IPS-11a (cell line): ENCODE data around the gene SNIP1.
"Not testable (repeated sequence)": the region's sequence is repeated elsewhere in the genome, so short reads cannot be mapped to it uniquely, and the experiment has no call there.

Experiments
- H3K4me3 ChIP-seq: one replicate; pipeline ENCODE4 v1.5.1; 2013; ENCODE audit warnings: low read depth, low read length, control low read depth

SNIP1 gene

GRCh38 chr1:37514350-37515184 is 39.5 kb downstream of the SNIP1 start, which contains the start of gene MEAF6:
Gene MEAF6 (minus strand): TSS chr1:37514766. CDS start chr1:37514746, 20 bp downstream.
- peak within 1 kb of the TSS; percentile 73 for H3K4me3 ChIP-seq

DNA sequence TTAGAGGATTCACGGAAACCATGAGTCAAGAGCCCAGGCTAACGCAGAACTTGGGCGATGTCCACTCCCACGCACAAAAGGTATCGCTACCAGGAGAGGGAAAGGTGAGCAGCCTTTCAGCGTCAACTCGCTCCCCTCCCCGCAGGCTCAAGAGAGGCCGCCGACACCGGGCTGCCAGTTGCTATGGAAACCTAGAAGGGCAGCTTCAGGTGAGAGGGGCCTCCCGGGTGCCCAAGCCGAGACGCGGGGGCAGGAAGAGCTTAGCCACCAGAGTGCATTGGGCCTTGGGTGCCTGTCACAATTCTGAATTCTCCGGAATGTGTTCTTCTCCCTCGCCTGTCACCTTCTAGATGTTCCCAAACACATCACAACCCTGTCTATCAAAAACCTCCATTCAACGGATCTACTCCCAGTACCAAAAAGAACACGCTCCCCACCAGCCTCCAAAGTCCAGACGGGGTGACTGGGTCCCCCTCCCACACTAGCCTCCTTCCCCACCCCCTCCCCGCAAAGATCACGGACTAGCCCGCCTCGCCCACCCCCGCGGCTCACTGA is 40.2 kb downstream of the SNIP1 start:
- peak overlapping the region; percentile 73 for H3K4me3 ChIP-seq

DNA sequence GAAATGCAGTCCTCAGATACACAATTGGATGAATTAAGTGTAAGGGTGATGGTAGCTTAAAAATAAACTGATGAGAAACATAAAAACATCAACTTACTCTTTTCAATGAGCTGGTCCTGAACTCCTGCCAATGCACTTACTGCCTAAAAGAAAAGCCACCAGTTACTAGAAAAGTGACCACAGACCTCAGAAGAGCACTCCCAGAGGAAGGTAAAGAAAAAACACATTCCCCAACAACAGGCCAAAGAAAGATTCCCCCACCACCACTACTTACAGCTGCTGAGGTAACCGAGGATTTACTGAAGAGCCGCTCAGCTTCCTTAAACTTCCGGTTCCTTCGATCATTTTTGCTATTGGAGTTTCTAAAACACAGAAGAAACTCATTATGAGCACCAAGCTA is 44.9 kb downstream of the SNIP1 start:
- no peak overlapping the region for H3K4me3 ChIP-seq

DNA sequence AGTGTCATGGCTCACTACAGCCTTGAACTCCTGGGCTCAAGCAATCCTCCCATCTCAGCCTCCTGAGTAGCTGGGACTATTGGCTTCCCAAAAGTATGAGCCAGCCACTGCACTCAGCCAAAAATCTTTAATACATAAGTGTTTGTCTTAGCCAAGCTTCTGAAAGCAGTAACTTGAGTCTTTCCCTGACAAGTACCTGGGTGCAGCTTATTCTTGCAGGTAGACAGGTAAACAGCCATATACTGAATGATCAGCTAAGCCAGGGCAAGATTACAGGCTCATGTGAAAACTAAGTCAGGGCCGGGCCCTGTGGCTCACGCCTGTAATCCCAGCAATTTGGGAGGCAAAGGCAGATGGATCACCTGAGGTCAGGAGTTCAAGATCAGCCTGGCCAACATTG is 47.4 kb downstream of the SNIP1 start:
- H3K4me3 ChIP-seq = no peak overlapping the region

DNA sequence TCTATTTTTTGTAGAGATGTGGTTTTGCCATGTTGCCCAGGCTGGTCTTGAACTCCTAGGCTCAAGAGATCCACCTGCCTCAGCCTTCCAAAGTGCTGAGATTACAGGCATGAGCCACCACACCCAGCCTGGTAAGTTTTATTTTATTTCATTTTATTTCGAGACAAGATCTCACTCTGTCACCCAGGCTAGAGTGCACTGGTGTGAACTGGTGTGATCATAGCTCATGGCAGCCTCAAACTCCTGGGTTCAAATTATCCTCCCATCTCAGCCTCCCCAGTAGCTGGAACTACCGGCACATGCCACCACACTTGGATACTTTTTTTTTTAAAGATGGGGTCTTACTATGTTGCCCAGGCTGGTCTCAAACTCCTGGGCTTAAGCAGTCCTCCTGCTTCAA is 51.3 kb downstream of the SNIP1 start:
- H3K4me3 ChIP-seq = not testable (repeated sequence)

- no peak overlapping the region for H3K4me3 ChIP-seq
Measured at GRCh38 chr1:37502104-37502503, 52.0 kb downstream of the SNIP1 start.

DNA sequence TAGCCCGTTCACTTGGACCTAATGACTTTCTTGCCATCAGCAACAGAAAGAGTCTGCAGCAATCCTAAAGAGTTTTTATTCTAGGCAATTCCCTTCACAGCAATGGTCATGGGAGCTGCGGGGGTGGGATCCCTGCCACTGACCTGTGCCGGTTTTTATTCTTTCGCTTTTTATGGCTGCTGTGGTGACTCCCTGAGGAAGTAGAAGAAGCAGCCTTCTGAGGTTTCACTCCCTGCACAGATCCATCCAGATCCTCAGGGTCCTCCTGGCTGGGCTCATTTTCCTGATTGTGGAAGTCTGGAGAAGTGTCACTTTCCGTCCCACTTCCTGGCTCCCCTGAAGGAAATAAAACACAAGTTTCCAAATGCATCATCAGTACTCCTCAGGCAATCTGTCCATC is 52.4 kb downstream of the SNIP1 start:
- H3K4me3 ChIP-seq = no peak overlapping the region

- no peak overlapping the region for H3K4me3 ChIP-seq
Measured at GRCh38 chr1:37498872-37499617, 55.0 kb downstream of the SNIP1 start.

- no peak overlapping the region for H3K4me3 ChIP-seq
Measured at GRCh38 chr1:37497832-37498231, 56.3 kb downstream of the SNIP1 start.

- H3K4me3 ChIP-seq = no peak overlapping the region
Measured at GRCh38 chr1:37495875-37496274, 58.2 kb downstream of the SNIP1 start.

DNA sequence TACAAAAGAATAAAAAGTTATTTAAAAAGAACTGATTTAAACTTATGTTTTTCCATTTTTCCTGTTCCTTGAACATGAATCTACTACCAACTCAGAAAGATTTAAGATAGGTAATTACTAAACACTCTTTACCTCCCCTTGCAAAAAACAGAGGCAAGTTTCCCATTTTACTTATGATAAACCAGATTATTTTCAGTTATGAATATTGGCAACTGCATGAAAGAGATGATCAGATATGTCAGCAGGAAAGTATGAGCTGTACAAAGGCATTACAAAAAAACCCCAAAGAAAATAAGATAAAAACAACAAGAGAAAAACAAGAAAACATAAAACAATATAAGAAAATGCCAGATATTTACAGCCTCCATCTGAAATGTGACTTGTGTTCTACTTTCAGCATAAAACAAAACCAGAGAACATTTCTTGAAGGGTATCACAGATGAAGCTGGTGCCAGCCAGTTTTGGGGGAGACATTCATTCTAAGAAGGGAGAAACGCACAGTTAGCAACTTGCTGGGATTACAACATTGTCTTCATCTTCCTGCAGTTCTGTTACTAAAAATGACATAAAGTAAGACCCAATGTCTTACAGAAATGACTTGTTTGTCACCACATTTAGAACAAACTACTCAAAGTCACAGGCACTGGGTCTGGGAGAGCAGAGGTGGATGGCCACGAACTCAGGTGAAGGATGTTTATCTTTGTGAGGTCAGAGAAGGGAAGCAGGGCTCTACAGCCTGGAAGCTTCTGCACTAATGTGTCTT is 60.6 kb downstream of the SNIP1 start:
- H3K4me3 ChIP-seq = no peak overlapping the region

- H3K4me3 ChIP-seq = no peak overlapping the region
Measured at GRCh38 chr1:37487619-37487984, 66.5 kb downstream of the SNIP1 start.

- no peak overlapping the region for H3K4me3 ChIP-seq
Measured at GRCh38 chr1:37486680-37487618, 67.1 kb downstream of the SNIP1 start.

DNA sequence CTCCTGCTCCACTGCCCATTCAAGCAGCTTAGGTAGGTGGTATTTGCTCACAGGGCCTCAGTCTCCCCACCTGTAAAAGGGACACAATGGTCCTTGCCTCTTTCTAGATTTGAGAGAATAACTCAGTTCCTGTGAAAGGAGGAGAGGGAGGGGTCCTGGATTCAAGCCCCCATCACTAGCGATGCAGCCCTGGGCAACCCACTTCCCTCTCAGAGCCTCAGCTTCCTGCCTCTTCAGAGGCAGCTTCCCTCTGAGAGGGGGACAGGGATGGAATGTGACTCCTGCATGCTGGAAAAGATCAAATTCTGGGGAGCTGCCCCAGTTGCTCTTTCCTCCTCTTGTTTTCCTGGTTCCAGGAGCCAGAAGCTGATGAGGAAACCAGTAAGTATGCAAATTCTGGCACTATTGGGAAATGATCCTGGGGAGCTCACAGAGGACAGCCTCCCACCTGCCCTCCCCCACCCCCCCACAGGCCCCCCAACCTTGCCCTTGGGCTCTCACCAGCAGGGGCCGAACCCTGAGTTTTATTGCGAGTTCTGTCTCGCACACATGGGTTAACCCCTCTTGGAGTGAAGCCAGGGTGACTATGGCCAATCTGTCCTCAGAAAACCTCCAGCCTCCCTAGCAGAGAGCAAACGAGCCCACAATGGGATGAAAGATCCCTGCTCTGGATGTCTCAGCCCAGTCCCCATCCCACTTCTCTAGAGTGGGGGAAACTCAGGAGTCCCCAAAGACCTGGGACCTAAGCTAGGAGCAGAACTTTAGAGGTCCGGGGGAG is 68.0 kb downstream of the SNIP1 start:
- no peak overlapping the region for H3K4me3 ChIP-seq
